ENCODE measurements around the gene ADCY9.

The ADCY9 gene

GRCh38 chr16:4033951-4034350 lies 82.3 kb downstream of the ADCY9 start:
- DNase-seq (ENCODE audit: low read depth, low spot score): no peak

GRCh38 chr16:4032768-4033167 lies 83.5 kb downstream of the ADCY9 start:
- DNase-seq (ENCODE audit: low read depth, low spot score): no peak

- no peak for DNase-seq (ENCODE audit: low read depth, low spot score)
These were observed 88.1 kb downstream of the ADCY9 start for GRCh38 chr16:4028144-4028543.

- DNase-seq (ENCODE audit: low read depth, low spot score): no peak
These were observed 89.4 kb downstream of the ADCY9 start for GRCh38 chr16:4026854-4027253.

- no peak for DNase-seq (ENCODE audit: low read depth, low spot score)
These were observed 90.8 kb downstream of the ADCY9 start for GRCh38 chr16:4025428-4025827.

GRCh38 chr16:4021916-4022315 lies 94.3 kb downstream of the ADCY9 start:
- no peak for DNase-seq (ENCODE audit: low read depth, low spot score)

- DNase-seq (ENCODE audit: low read depth, low spot score): no peak
These were observed 95.0 kb downstream of the ADCY9 start for GRCh38 chr16:4021070-4021779.

- peak; percentile 69 for DNase-seq (ENCODE audit: low read depth, low spot score)
These were observed 96.9 kb downstream of the ADCY9 start for GRCh38 chr16:4019371-4019791.

- DNase-seq (ENCODE audit: low read depth, low spot score): peak; percentile 42
These were observed 97.9 kb downstream of the ADCY9 start for GRCh38 chr16:4018391-4018790.

GRCh38 chr16:4017807-4018206 lies 98.4 kb downstream of the ADCY9 start:
- no peak for DNase-seq (ENCODE audit: low read depth, low spot score)

GRCh38 chr16:4016658-4017057 lies 99.6 kb downstream of the ADCY9 start:
- DNase-seq (ENCODE audit: low read depth, low spot score): no peak

GRCh38 chr16:4016005-4016352 lies 100.3 kb downstream of the ADCY9 start:
- DNase-seq (ENCODE audit: low read depth, low spot score): no peak

GRCh38 chr16:4015275-4016004 lies 100.8 kb downstream of the ADCY9 start:
- no peak for DNase-seq (ENCODE audit: low read depth, low spot score)

GRCh38 chr16:4011940-4012629 lies 104.2 kb downstream of the ADCY9 start:
- DNase-seq (ENCODE audit: low read depth, low spot score): no peak

- no peak for DNase-seq (ENCODE audit: low read depth, low spot score)
These were observed 104.9 kb downstream of the ADCY9 start for GRCh38 chr16:4011225-4011939.

- DNase-seq (ENCODE audit: low read depth, low spot score): no peak
These were observed 105.8 kb downstream of the ADCY9 start for GRCh38 chr16:4010225-4011158.

- DNase-seq (ENCODE audit: low read depth, low spot score): no peak
These were observed 107.1 kb downstream of the ADCY9 start for GRCh38 chr16:4009177-4009576.

- no peak for DNase-seq (ENCODE audit: low read depth, low spot score)
These were observed 108.1 kb downstream of the ADCY9 start for GRCh38 chr16:4008116-4008515.

GRCh38 chr16:4006397-4006999 lies 109.7 kb downstream of the ADCY9 start:
- no peak for DNase-seq (ENCODE audit: low read depth, low spot score)

GRCh38 chr16:4005731-4006130 lies 110.5 kb downstream of the ADCY9 start:
- DNase-seq (ENCODE audit: low read depth, low spot score): no peak

GRCh38 chr16:4005281-4005680 lies 111.0 kb downstream of the ADCY9 start:
- DNase-seq (ENCODE audit: low read depth, low spot score): no peak

All from astrocyte of the hippocampus (primary cell).